ENCODE results near the gene TLCD2.
"Not testable (repeated sequence)": the region's sequence is repeated elsewhere in the genome, so short reads cannot be mapped to it uniquely, and the experiment has no call there.

TLCD2 gene

GRCh38 chr17:1724869-1725641 lies 14.9 kb upstream of the TLCD2 start:
- TF ChIP-seq POLR2A (IDR thresholded peaks at IDR 0.05; ENCODE audit: low read depth, low read length) = no peak
- TF ChIP-seq POLR2AphosphoS5 (IDR thresholded peaks at IDR 0.05; ENCODE audit: low read depth, low read length) = no peak
- TF ChIP-seq TAF1 (IDR thresholded peaks at IDR 0.05; ENCODE audit: borderline replicate concordance, low read depth, low read length) = no peak
- FAIRE-seq (peak; percentile 42), DNase-seq (ENCODE audit: insufficient read length) (no peak)

- TF ChIP-seq POLR2A (IDR thresholded peaks at IDR 0.05; ENCODE audit: low read depth, low read length) (peak; percentile 21; the same call in 1 of the 2 replicates), TAF1 (IDR thresholded peaks at IDR 0.05; ENCODE audit: borderline replicate concordance, low read depth, low read length) (peak; percentile 22; the same call in 1 of the 2 replicates), POLR2AphosphoS5 (IDR thresholded peaks at IDR 0.05; ENCODE audit: low read depth, low read length) (no peak)
- peak; percentile 92 for FAIRE-seq
- DNase-seq (ENCODE audit: insufficient read length) = peak; percentile 97
Observed at GRCh38 chr17:1724351-1724868, 14.2 kb upstream of the TLCD2 start, which contains the start of gene WDR81. WDR81 (plus strand) TSS chr17:1724704; CDS start chr17:1724960, 256 bp downstream.

- DNase-seq (ENCODE audit: insufficient read length) = not testable (repeated sequence)
- peak; percentile 56 for FAIRE-seq
Observed at GRCh38 chr17:1722022-1722421, 11.8 kb upstream of the TLCD2 start.

- FAIRE-seq = peak; percentile 84
- no peak for DNase-seq (ENCODE audit: insufficient read length)
- TF ChIP-seq TAF1 (IDR thresholded peaks at IDR 0.05; ENCODE audit: borderline replicate concordance, low read depth, low read length) (no peak), POLR2AphosphoS5 (IDR thresholded peaks at IDR 0.05; ENCODE audit: low read depth, low read length) (no peak), POLR2A (IDR thresholded peaks at IDR 0.05; ENCODE audit: low read depth, low read length) (no peak)
Observed at GRCh38 chr17:1720856-1721386, 10.7 kb upstream of the TLCD2 start.

- FAIRE-seq (no peak), DNase-seq (ENCODE audit: insufficient read length) (no peak)
- TF ChIP-seq TAF1 (IDR thresholded peaks at IDR 0.05; ENCODE audit: borderline replicate concordance, low read depth, low read length) (no peak), POLR2AphosphoS5 (IDR thresholded peaks at IDR 0.05; ENCODE audit: low read depth, low read length) (no peak), POLR2A (IDR thresholded peaks at IDR 0.05; ENCODE audit: low read depth, low read length) (no peak)
Observed at GRCh38 chr17:1718362-1719165, 8.4 kb upstream of the TLCD2 start.

- FAIRE-seq = peak; percentile 97
- TF ChIP-seq TAF1 (IDR thresholded peaks at IDR 0.05; ENCODE audit: borderline replicate concordance, low read depth, low read length) = peak; percentile 72; the same call in 1 of the 2 replicates
- TF ChIP-seq POLR2AphosphoS5 (IDR thresholded peaks at IDR 0.05; ENCODE audit: low read depth, low read length) = peak; percentile 33; the same call in 1 of the 2 replicates
- peak; percentile 48; the same call in 1 of the 2 replicates for TF ChIP-seq POLR2A (IDR thresholded peaks at IDR 0.05; ENCODE audit: low read depth, low read length)
Observed at GRCh38 chr17:1716912-1717695, 6.9 kb upstream of the TLCD2 start.

GRCh38 chr17:1716076-1716911 lies 6.1 kb upstream of the TLCD2 start:
- peak; percentile 90 for TF ChIP-seq TAF1 (IDR thresholded peaks at IDR 0.05; ENCODE audit: borderline replicate concordance, low read depth, low read length)
- TF ChIP-seq POLR2AphosphoS5 (IDR thresholded peaks at IDR 0.05; ENCODE audit: low read depth, low read length) = peak; percentile 92
- peak; percentile 96 for TF ChIP-seq POLR2A (IDR thresholded peaks at IDR 0.05; ENCODE audit: low read depth, low read length)
- peak; percentile 100 for FAIRE-seq

More at GRCh38 chr17:1716912-1717695, 6.9 kb upstream of the TLCD2 start:
- peak; percentile 92 for DNase-seq (ENCODE audit: insufficient read length)

GRCh38 chr17:1715803-1716075 lies 5.6 kb upstream of the TLCD2 start:
- TF ChIP-seq POLR2A (IDR thresholded peaks at IDR 0.05; ENCODE audit: low read depth, low read length) = no peak
- TF ChIP-seq TAF1 (IDR thresholded peaks at IDR 0.05; ENCODE audit: borderline replicate concordance, low read depth, low read length) = no peak
- TF ChIP-seq POLR2AphosphoS5 (IDR thresholded peaks at IDR 0.05; ENCODE audit: low read depth, low read length) = no peak
- DNase-seq (ENCODE audit: insufficient read length) (no peak), FAIRE-seq (no peak)

More at GRCh38 chr17:1716076-1716911, 6.1 kb upstream of the TLCD2 start:
- DNase-seq (ENCODE audit: insufficient read length) = peak; percentile 100

GRCh38 chr17:1714980-1715802 lies 5.0 kb upstream of the TLCD2 start:
- no peak for FAIRE-seq
- DNase-seq (ENCODE audit: insufficient read length) = no peak
- TF ChIP-seq POLR2A (IDR thresholded peaks at IDR 0.05; ENCODE audit: low read depth, low read length) (no peak), TAF1 (IDR thresholded peaks at IDR 0.05; ENCODE audit: borderline replicate concordance, low read depth, low read length) (no peak), POLR2AphosphoS5 (IDR thresholded peaks at IDR 0.05; ENCODE audit: low read depth, low read length) (no peak)

Data from GM12892 (cell line).